ENCODE measurements around the gene MRPL14. TPM values are rescaled to one million over a fixed set of nuclear protein-coding genes. Genes with fewer than 3 reads are reported as not detected.

MRPL14 gene
- total and polyA plus RNA-seq, 9 of the 15 experiments (the other 6 are each of a cell fraction or from before 2014, with no cell fraction given): 126 to 424 (median 165) TPM

DNA sequence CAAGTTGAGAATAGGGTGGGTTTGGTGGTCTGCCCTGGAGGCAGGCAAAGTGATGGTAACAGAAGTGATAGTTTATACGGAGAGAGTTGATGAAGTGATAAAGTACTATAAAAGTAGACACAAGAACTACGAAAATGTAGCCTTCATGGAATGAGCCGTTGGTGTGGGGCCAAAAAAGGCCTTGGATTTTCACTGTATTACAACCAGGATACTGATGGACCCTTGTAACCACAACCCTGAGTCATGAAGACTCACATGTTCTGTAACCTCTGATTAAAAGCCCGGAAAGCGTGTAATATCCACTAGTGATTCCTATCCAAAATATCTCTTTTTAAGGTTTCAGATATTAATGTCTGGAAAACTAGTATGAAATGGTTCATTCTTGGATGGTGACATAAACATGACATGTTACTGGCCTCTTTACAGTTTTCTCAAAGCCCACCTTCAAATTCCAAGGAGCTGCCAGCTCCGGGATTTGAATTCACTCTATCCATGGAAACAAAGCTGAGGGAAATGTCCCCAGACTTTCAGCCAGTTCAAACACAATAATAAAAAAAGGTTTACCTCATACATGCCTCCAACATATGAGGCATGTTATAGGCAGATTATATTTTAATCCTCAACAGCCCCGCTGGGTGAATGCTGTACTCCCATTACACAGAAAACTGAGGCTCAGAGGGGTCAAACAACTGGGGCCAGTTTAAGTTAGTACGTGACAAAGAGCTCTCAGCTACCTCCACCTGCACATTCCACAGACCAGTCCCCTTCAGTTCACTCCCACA lies 55.4 kb downstream of the MRPL14 start:
- peak overlapping the region; percentile 92 for H2AFZ ChIP-seq (ENCODE audit: low read depth, low read length)
- no peaks in the 10 kb centered on the region for H3K9me1 ChIP-seq (ENCODE audit: control insufficient read depth, insufficient read depth, low read length)
- ChIA-PET CTCF (ENCODE audit: low intra/inter-chr PET ratio) (no interaction called here), POLR2A (interaction anchor here (0.9 to 1.6 kb wide), 4 partner anchors 9 to 133 kb away, joined by 3 to 6 read pairs (median 4); no protein-coding TSS in a partner anchor)
- H3K9me3 ChIP-seq (replicated peaks; ENCODE audit: control insufficient read depth, insufficient read depth, low read depth, low read length): no peaks in the 10 kb centered on the region
- no peaks in the 10 kb centered on the region for H4K20me1 ChIP-seq (replicated peaks; ENCODE audit: control insufficient read depth, insufficient read depth, low read length)
- H3K27me3 ChIP-seq (ENCODE audit: control insufficient read depth in 2 of 2, insufficient read depth in 2 of 2, low read length in 2 of 2): no peaks in the 10 kb centered on the region
- in situ Hi-C loops (cut with MboI) (no loop called here), intact Hi-C loops (cut with micrococcal nuclease) (loop anchor here (5.0 to 10.0 kb wide), 3 partner anchors 70 to 807 kb away; no protein-coding TSS in a partner anchor)
- H3K36me3 ChIP-seq (ENCODE audit: control insufficient read depth, insufficient read depth, low read length): no peaks in the 10 kb centered on the region
- DNase-seq (ENCODE audit: extremely low read depth in 1 of 4, low spot score in 3 of 4): peak in 1 of 4 experiments; percentile 54
- peak overlapping the region; percentile 90 for H3K4me2 ChIP-seq (ENCODE audit: insufficient read depth, low read length)
- peak overlapping the region; percentile 66; the same call in 2 of the 3 replicates for H3K27ac ChIP-seq (ENCODE audit: extremely low read depth, low read depth, low read length)
- H3K9ac ChIP-seq (ENCODE audit: insufficient read depth in 1 of 2, low read depth in 2 of 2, low read length in 2 of 2): peak overlapping the region; percentile 62 to 91; a peak in 2 of 4 replicates
- no peak for FAIRE-seq
- ATAC-seq: no peak
- no peak overlapping the region for H3K4me3 ChIP-seq
- BruUV-seq (replicated peaks): no TSS peak
- H3K4me1 ChIP-seq (replicated peaks in 1 of 2; ENCODE audit: control insufficient read depth in 2 of 2, insufficient read depth in 2 of 2, low read length in 2 of 2): peaks cover 57 to 69% of the 10 kb centered on the region in 2 experiments
- WGBS (ENCODE audit: insufficient coverage, low coverage, missing lambda C conversion rate): 60% methylated on average over 8 of the region's 8 CpGs
- H3K79me2 ChIP-seq (ENCODE audit: control insufficient read depth, insufficient read depth, low read length): peaks cover 10% of the 10 kb centered on the region; the same call in 2 of the 3 replicates
- TF ChIP-seq RUNX1 (IDR thresholded peaks at IDR 0.05; ENCODE audit: low read depth) (no peak), ARID1B (IDR thresholded peaks at IDR 0.05) (peak; percentile 35; the same call in 1 of the 2 replicates), XRCC4 (IDR thresholded peaks at IDR 0.05; ENCODE audit: extremely low read depth, insufficient read depth, insufficient read length) (no peak), SMARCE1 (IDR thresholded peaks at IDR 0.05) (peak; percentile 15; the same call in 1 of the 2 replicates), ZBTB1 (CRISPR knock-in tag; IDR thresholded peaks at IDR 0.05; ENCODE audit: borderline replicate concordance, low read depth) (no peak), STAT5A (IDR thresholded peaks at IDR 0.05; ENCODE audit: borderline replicate concordance, low read length) (no peak), ZNF133 (CRISPR knock-in tag; IDR thresholded peaks at IDR 0.05) (no peak), ZFPM2 (CRISPR knock-in tag; IDR thresholded peaks at IDR 0.05) (no peak)
- TF ChIP-seq, protein P1, sequence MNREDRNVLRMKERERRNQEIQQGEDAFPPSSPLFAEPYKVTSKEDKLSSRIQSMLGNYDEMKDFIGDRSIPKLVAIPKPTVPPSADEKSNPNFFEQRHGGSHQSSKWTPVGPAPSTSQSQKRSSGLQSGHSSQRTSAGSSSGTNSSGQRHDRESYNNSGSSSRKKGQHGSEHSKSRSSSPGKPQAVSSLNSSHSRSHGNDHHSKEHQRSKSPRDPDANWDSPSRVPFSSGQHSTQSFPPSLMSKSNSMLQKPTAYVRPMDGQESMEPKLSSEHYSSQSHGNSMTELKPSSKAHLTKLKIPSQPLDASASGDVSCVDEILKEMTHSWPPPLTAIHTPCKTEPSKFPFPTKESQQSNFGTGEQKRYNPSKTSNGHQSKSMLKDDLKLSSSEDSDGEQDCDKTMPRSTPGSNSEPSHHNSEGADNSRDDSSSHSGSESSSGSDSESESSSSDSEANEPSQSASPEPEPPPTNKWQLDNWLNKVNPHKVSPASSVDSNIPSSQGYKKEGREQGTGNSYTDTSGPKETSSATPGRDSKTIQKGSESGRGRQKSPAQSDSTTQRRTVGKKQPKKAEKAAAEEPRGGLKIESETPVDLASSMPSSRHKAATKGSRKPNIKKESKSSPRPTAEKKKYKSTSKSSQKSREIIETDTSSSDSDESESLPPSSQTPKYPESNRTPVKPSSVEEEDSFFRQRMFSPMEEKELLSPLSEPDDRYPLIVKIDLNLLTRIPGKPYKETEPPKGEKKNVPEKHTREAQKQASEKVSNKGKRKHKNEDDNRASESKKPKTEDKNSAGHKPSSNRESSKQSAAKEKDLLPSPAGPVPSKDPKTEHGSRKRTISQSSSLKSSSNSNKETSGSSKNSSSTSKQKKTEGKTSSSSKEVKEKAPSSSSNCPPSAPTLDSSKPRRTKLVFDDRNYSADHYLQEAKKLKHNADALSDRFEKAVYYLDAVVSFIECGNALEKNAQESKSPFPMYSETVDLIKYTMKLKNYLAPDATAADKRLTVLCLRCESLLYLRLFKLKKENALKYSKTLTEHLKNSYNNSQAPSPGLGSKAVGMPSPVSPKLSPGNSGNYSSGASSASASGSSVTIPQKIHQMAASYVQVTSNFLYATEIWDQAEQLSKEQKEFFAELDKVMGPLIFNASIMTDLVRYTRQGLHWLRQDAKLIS (CRISPR knock-in tag; IDR thresholded peaks at IDR 0.05): 0 out of 2 replicates have a peak, but pooled peaks have one; percentile 44
- TF ChIP-seq, protein P2, sequence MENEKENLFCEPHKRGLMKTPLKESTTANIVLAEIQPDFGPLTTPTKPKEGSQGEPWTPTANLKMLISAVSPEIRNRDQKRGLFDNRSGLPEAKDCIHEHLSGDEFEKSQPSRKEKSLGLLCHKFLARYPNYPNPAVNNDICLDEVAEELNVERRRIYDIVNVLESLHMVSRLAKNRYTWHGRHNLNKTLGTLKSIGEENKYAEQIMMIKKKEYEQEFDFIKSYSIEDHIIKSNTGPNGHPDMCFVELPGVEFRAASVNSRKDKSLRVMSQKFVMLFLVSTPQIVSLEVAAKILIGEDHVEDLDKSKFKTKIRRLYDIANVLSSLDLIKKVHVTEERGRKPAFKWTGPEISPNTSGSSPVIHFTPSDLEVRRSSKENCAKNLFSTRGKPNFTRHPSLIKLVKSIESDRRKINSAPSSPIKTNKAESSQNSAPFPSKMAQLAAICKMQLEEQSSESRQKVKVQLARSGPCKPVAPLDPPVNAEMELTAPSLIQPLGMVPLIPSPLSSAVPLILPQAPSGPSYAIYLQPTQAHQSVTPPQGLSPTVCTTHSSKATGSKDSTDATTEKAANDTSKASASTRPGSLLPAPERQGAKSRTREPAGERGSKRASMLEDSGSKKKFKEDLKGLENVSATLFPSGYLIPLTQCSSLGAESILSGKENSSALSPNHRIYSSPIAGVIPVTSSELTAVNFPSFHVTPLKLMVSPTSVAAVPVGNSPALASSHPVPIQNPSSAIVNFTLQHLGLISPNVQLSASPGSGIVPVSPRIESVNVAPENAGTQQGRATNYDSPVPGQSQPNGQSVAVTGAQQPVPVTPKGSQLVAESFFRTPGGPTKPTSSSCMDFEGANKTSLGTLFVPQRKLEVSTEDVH (IDR thresholded peaks at IDR 0.05; ENCODE audit: low read depth, partially characterized antibody): no peak
- TF ChIP-seq, protein P3, sequence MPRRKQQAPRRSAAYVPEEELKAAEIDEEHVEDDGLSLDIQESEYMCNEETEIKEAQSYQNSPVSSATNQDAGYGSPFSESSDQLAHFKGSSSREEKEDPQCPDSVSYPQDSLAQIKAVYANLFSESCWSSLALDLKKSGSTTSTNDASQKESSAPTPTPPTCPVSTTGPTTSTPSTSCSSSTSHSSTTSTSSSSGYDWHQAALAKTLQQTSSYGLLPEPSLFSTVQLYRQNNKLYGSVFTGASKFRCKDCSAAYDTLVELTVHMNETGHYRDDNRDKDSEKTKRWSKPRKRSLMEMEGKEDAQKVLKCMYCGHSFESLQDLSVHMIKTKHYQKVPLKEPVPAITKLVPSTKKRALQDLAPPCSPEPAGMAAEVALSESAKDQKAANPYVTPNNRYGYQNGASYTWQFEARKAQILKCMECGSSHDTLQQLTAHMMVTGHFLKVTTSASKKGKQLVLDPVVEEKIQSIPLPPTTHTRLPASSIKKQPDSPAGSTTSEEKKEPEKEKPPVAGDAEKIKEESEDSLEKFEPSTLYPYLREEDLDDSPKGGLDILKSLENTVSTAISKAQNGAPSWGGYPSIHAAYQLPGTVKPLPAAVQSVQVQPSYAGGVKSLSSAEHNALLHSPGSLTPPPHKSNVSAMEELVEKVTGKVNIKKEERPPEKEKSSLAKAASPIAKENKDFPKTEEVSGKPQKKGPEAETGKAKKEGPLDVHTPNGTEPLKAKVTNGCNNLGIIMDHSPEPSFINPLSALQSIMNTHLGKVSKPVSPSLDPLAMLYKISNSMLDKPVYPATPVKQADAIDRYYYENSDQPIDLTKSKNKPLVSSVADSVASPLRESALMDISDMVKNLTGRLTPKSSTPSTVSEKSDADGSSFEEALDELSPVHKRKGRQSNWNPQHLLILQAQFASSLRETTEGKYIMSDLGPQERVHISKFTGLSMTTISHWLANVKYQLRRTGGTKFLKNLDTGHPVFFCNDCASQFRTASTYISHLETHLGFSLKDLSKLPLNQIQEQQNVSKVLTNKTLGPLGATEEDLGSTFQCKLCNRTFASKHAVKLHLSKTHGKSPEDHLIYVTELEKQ (CRISPR knock-in tag; IDR thresholded peaks at IDR 0.05): no peak

Data from K562 (cell line).